Superior temporal gyrus (tissue), 1 donor: ENCODE results near the gene TNFAIP8L2.

Experiments
- DNase-seq: peaks from one replicate; pipeline ENCODE4 v3.0.0-alpha.2; 2016; ENCODE audit errors: extremely low spot score

TNFAIP8L2 gene

DNA sequence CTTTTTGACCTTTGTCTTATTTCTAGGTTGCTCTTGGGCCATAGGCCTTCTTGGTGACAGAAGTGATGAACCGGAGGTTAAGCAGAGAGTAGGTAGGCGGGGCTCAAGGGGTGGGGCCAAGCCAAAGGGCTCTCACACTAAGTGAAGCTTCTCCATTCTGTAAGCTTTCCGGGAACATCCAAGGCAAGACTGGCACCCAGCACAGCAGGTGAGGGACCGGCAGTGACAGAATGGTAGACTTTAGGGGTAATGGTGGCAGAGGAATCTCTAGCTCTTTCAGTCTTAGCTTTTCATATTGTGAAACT lies at the start of gene TNFAIP8L2:
Gene TNFAIP8L2, plus strand, starts transcription at position 135 of the 305 bp plus-strand sequence. CDS start 2,049 bp downstream, outside the sequence.
- no peak for DNase-seq

DNA sequence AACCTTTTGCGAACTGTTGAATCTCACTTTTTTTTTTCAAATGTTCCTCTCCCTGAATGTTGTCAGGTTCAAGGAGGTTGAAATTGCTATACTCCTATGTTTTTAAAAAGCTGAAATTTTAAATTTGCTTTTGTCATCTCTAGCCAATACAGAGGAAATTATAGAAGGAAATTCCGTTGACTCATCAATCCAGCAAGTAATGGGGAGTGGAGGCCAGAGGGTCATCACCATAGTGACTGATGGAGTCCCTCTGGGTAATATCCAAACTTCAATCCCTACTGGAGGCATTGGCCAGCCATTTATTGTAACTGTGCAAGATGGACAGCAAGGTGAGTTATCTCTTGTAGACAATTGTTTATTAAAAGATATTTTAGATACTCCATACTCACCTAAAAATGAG lies 49.6 kb upstream of the TNFAIP8L2 start:
- DNase-seq: no peak

DNA sequence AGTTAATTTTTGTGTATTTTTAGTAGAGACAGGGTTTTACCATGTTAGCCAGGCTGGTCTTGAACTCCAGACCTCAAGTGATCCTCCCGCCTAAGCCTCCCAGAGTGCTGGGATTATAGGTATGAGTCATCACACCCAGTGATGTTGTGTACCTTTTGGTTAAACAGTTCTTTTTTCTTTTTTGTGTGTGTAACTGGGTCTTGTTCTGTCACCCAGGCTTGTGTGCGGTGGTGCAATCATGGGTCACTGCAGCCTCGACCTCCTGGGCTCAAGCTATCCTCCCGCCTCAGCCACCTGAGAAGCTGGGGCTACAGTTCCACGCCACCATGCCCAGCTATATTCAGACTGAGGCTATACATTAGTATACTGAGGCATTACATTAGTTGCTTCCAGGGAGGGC lies 48.1 kb upstream of the TNFAIP8L2 start:
- no peak for DNase-seq

DNA sequence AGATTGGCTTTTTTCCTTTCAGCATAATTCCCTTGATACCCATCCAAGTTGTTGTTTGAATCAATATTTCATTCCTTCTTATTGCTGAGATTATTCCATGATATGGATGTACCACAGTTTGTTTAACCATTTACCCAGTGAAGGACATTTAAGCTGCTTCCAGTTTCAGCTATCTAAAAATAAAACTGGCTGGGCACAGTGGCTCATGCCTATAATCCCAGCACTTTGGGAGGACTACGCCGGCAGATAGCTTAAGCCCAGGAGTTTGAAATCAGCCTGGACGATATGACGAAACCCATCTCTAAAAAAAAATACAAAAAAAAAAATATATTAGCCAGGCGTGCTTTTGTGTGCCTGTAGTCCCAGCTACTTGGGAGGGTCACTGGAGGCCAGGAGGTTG lies 42.6 kb upstream of the TNFAIP8L2 start:
- no peak for DNase-seq

DNA sequence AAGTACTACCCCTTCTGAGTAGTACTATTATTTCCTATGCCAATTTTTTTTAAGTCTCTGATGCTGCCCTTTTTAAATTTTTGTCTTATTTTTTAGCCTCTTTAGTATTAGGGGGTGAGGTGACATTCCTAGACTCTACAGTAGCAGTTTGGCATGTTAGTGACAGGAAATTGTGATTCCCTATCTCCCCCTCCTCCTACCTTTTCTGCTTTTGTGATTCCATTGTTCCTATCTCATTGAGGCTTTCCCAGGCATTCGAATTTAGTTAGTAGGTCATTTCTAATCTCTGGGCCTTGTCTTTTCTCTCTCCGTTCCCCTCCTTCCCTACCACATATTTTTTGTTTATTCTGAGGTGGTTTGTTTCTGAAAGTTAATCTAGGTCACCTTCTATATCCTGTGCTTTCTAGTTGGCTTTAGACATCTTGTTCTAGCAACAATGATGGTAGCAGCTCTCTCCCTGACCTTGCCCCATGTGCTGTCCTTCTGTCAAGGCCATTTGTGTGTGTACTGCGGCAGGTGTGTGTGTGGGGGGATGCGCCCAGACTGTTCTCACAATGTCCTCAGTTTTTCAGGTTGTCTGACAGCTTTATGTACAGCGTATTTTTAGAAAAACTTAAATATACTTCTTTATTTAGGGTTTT lies 31.6 kb upstream of the TNFAIP8L2 start:
- DNase-seq: no peak

DNA sequence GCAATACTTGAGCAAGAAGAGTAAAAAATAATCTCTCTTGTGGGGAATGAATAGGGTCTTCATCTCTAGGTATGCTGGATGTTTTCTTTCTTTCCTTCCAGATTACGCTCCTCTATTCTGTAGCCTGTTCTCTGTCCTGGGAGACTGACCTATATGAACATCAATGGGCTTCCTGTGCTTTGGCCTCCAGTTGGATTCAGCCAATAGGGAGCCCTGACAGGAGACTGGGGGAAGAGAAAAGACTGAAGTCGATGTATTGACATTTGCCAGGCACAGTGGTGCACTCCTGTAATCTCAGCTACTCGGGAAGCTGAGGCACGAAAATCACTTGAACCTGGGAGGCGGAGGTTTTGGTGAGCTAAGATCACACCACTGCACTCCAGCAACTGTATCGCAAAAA lies 27.6 kb upstream of the TNFAIP8L2 start:
- DNase-seq: no peak

DNA sequence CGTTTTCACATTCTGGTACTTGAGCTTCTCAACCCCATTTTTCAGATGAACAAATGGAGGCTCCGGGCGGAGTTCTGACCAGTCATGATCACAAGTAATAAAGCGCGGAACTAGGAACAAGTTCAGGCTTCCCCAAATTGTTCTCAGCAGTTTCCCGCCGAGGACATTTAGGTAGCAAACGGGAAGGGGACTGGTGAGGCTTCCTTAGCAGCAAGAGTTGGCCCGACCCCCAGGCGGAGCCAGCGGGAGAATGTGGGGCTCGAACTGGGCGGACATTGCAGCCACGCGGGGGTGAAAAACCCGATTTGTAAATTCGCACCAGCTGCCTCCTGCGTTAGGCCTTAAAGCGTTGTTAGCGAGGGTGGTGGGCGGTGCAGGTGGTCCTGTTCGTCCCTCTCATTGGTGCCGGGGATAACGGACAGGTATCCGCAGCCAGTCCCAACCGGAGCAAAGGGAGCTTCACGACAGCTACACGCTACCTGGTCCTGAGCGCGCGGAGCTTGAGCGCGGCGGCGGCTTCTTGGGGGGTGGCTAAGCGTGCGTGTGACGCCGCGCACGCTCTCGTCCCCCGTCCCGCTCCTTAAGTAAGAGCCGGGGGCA lies 25.4 kb upstream of the TNFAIP8L2 start:
- DNase-seq: peak; percentile 66

DNA sequence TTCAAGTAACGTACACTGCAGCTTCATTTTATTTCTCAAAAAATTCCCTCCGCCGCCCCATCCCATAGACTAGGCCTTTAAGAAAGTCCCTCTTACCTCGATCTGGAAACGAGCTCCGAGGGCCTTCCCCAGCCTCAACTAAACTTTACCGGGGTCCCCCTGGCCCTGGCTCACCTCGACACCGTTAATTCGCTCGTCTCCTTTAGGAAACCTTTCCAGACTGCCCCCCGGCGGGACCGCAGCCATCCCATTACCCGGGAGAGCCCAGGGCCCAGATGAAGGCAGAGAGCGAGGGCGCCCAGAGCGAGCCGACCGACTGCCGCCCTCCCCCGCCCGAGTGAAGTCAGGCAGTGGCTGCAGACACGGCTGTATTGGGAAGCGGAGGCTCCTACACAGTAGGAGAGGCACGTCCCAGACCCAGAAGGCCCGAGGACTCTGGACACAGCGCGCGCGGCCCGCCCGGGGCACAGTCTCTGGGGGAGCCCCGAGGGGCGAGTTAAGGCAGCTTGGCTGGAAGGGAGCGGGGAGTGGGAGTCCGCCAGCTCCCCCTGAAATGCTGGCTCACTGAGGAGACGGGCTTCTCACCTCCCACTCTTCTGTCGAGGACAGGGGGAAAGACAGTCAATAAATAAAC lies 24.6 kb upstream of the TNFAIP8L2 start:
- DNase-seq: no peak

DNA sequence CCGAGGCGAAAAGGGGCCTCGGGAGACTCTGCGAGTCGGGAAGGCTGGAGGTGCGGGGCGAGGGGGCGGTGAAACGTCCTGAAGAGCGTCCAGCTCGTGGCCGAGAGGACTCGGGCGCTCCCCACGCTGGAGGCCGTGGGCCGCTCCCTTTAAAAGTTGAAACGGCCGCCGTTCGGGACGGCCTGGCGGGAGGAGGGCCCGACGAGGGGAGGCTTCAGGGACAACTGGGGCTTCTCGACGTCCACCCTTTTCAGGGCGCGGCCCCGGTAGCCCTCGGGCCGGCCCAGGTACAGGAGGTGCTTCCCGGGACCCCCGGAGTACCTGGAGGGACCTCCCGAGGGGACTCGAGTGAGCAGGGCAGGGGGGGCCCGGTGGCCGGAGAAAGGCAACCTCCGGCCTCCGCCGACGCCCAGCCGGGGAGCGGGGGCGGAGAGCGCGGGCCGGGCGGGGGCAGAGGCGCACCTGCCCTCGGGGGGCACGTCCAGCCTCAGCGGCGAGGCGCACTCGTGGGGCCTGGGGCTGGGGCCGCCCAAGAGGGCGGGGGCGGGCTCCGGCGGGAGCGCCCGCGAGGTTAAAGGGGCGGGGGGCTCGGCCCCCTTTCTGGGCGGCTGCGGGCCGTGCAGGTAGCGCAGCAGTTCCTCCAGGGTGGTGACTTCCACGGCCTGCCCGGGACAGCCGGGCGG lies 24.0 kb upstream of the TNFAIP8L2 start:
- DNase-seq: no peak

DNA sequence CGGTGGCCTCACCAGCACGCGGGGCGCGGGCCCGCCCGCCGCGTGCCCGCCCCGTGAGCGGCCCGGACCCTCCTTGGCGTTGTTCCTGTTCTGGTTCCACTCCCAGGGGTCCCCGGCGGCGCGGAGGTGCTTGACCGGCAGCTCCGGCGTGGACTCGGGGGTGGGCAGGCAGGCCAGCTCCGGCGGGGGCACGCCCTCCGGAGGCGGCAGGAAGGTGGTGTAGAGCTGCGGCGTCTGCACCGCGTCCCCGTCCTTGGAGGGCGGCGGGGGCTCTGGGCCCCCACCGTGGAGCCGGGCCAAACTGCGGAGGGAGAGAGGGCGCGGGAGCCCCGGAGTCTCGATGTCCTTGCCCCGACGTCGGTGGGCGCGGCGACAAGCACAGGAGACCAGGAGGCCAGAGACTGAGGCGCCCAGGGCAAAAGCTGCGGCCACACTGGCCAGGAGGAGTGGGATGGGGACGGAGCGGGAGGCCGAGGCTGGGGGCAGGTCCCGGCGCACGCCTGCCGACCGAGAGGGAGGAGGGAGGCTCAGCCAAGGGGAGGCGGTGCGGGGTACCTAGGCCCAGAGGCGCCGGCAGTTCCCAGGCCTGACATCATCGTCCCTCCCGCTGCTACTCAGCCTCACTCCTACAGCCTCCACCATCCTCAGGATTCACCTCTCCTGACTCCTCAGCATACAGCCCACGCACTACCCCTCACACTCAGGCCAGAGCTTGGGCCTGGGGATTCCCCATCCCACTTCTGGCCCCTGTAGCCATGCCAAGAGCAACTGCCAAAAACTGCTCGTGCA lies 23.2 kb upstream of the TNFAIP8L2 start:
- no peak for DNase-seq

DNA sequence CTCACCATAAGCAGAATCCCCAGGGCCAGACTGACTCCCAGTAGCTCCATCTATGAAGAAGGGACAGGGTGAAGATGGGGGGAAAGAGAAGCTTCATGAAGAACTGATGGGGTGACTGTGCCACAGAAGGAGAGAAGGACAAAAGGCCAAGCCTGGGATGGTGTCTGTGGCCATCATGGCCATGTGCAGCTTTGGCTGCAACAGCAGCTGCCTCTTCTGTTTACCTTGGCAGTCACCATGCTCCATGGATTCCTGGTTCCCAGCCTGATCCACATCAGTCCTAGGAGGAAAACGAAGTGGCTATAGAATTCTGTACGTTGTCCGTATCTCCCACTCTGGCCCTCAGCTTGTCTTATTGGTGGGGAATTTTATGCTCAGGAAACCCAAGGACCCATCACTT lies 22.1 kb upstream of the TNFAIP8L2 start:
- no peak for DNase-seq

DNA sequence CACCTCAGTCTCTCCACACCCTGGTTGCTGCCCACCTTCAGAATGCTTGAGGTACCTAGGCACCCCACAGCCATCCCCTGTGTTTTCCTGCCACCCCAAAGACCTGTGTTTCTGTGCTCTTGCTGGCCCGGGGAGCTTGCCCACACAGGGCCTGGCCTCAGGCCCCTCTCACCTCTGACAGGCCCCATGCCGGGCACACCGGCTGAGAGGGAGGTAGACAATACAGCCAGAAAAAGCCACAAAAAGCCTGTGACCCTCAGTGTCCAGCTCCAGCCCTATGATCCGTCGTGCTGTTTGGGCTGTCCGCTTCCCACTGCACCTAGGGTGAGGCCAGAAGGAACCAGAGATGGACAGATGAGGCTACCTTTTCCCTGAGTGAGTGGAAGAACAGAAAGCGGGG lies 21.5 kb upstream of the TNFAIP8L2 start:
- no peak for DNase-seq

DNA sequence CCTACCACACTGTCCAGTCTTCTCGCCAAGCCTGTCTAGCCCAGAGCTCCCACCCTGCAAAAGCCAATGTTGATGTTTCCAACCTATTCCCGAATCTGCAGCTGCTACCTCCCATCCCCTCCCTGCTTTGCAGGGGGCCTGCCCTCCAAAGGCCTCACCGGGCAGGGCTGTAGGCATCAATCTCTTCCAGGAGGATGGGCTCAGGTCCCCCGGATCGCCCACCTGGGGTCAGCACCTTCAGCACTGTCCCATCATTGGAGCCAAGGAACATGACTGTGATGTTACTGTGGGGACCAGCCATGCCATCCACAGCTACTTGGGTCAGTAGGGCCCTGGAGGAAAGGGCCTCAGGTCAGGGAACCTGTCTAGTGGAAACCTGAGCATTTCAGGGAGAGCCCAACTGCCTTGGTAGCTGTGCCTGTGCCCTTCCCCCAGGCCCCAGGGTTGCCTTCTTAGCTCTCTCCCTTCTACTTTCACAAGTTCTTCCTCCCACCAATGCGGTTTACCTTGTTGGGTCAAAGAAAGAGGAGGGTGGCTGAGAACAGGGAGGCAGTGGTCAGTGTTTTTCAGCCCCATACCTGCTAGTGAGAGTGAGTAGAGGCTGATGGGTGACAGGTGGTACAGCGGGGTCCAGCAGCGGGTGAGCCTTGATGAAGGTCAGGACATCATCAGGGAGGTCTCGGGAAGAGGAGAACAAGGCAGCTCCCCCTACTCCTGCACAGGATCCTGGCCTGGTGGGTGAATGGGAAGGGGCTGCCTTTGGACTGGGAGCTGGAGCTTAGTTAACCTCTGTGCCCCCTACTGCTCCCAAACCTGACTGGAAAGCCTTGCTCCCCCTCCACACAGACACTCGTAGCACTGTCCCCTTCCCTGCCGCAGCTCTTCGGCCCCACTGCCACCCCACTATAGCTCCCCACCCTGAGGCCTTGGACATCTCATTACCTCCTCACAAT lies 20.7 kb upstream of the TNFAIP8L2 start:
- no peak for DNase-seq

DNA sequence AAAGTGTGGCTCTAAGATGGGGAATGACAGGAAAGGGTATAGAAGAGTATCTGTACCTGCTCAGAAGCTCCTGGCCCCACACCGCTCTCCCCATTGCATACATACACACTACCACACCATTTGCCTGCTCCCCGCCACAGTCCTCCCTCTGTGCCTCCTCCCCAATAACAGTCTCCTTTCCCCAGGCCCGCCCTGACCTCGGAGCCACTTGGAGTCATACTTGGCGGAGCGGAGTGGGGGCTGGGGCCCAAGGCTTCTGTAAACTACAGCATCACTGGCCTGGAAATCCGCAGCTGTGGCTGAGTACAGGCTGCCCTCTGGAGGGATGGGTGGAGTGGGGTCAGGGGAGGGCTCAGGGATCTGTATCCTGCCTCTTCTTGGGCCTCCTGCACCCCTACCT lies 18.7 kb upstream of the TNFAIP8L2 start:
- no peak for DNase-seq

DNA sequence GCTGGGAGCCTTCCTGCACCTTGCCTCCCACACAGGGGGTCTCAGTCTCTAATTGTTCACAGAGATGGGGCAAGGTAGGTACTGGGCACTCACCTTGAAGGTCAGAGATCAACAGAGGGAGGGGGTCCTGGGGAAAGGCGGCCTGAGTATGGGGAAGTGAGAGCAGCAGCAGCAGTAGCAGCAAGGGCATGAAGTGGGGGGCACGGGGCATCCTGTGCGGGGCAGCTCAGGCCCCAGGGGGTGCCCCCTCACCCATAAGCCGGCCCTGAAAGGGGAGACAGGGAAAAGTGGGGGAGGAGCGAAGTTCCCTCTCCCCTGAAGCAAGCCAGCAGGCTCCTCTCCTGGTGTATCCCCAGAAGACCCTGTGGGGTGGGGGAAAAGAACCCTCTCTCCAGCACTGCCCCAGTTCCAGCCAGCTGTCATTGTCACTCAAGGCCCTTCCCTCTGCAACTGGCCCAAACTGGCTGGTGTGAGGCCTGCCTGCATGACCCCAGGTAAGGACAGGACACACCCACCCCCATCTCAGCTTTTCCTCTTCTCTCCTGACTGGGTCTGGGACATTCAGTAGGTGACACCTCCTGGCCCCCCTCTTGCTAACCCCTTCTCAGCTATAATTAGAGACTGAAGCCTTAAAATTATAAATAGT lies 13.9 kb upstream of the TNFAIP8L2 start:
- DNase-seq: no peak

DNA sequence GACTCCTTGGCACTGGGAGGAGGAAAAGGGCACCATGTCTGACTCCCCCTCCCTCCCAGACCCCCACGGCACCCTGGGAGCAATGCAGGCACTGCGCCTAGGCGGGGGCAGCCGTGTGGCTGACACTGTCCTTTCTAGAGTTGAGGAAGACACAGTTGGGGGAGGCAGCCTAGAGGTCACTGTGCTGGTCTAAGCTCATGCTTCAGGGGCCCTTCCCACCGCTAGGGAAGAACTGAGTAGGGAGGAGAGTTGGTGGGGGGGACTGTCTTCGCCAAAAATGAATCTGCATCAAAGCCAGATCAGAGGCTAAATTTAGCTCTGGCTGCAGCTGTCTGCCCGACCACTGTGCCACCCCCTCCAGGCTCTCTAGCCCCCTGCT lies 13.4 kb upstream of the TNFAIP8L2 start:
- no peak for DNase-seq

DNA sequence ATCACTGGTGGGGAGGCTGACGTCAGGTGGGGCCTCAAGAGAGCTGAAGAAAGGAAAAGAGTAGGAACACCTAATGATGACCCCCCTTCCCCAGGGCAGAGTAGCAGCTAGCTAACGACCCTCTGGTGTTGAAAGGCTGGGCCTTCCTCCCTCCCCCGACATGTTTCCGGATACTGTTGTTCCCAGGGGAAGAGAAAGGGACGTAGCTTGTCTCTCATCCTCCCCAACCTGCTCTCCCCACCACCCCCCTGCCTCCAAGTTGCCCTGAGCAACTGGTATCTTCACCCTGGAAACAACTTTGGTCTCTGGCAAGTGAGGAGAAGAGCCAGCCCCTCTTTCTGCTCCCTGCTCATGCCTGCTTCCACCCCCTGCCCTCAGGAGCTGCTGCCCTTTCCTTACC lies 12.5 kb upstream of the TNFAIP8L2 start:
- no peak for DNase-seq

DNA sequence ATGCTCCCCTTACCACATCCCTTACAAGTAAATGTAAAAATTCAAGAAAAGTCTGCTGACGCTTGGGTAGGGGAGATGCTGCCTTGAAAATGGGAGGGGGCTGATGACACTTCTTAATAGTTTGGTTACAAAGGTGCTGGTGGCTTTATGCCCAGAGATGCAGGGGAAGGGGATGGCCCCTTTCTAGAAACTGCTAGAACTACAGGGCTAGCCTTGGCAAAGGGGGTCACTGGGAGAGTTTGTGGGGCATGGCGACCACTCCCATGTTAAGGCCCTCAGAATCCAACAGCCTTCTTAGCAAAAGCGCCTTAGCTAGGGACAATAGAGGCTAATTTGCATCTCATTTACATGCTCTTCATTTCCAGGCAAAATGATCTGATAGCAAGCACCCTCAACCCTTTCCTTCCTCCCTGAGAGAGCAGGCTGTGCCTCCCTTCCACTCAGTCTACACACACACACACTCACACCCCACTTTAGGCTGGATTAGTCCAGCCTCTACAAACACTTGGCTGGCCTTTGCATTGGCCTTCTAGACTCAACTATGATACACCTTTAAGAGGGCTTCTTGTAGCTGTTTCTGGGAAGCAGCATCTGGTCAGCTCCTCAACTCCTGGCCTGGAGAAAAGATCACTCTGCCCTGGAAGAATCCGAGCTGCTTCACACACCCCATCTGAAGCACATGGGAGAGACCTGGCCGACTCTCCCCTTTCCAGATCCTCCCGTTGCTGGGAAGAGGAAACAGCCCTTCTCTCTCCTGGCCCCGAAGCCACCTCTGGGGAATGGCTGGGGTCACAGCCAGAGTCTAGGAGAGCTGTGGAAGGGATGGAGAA lies 11.8 kb upstream of the TNFAIP8L2 start:
- no peak for DNase-seq

DNA sequence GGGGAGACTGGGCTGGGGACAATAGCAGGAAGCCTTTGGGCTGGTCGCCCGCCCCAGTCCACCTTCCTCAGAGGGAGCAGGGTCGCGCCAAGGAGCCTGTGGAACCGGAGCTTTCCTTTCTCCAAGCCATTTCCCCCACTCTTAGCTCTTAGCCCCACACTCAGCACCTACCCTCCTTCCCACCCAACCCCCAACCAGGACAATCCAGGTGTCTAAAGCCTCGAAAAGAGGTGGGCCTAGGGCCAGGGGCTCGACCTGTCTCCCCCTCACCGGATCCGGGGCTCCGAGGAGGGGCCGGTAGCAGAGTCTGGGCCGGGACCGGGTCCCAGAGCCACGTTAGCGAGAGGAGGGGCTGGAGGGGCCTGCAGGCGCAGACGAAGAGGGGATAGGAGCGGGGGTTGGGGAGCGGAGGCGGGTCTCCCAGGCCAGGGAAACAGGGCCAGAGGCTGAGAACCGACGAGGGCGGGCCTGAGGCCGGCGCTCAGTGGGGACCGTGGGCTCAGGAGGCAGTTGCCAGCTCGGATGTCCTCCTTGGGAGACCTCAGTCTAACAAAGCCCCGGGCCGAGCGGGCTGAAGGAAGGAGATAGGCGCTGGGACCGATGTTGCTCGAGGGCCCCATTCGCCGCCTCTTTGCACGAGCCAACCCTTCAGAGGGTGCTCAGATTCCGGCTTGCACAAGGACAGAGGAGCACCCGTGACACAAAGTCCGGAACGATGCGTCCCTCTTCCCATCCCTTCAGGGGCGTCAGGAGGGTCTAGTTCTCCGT lies 11.0 kb upstream of the TNFAIP8L2 start:
- peak; percentile 36 for DNase-seq
